C4-2B (cell line): ENCODE results near the gene TEX29.

Experiments used
- H3K27ac ChIP-seq: fragments of 450-650 bp; 2 replicates; pipeline ENCODE4 v1.5.1; 2017
- ZFX ChIP-seq: fragments of 450-650 bp; IDR thresholded peaks from 2 replicates; pipeline ENCODE4 v1.6.1; 2017
- TF ChIP-seq, protein P1 (sequence below): fragments of 450-650 bp; conservative IDR thresholded peaks from 2 replicates; pipeline ENCODE4 v1.5.1; 2017; ENCODE audit warnings: mild to moderate bottlenecking

Gene TEX29

DNA sequence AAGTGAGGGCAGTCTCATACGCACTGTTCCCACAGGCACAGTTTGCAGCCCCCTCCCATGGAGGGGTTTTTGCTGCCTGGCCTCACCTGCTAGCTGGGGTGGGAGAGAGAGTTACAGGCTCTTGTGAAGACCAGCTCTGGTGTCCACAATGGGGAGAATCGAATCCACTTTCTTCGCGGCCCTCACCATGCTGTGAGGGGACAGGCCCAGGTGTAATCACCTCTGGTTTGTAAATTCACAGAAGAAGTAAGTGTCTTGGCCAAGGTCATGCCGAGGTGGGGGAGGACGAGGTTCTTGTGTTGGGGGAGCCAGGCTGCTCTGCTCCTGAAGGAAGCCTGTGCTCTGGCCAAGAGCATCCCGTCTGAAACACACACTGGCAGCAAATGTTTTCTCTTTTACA, 39.5 kb downstream of the TEX29 start:
- TF ChIP-seq, protein P1, sequence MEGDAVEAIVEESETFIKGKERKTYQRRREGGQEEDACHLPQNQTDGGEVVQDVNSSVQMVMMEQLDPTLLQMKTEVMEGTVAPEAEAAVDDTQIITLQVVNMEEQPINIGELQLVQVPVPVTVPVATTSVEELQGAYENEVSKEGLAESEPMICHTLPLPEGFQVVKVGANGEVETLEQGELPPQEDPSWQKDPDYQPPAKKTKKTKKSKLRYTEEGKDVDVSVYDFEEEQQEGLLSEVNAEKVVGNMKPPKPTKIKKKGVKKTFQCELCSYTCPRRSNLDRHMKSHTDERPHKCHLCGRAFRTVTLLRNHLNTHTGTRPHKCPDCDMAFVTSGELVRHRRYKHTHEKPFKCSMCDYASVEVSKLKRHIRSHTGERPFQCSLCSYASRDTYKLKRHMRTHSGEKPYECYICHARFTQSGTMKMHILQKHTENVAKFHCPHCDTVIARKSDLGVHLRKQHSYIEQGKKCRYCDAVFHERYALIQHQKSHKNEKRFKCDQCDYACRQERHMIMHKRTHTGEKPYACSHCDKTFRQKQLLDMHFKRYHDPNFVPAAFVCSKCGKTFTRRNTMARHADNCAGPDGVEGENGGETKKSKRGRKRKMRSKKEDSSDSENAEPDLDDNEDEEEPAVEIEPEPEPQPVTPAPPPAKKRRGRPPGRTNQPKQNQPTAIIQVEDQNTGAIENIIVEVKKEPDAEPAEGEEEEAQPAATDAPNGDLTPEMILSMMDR, result no peak
- no peak for TF ChIP-seq ZFX
- no peak overlapping the region for H3K27ac ChIP-seq

DNA sequence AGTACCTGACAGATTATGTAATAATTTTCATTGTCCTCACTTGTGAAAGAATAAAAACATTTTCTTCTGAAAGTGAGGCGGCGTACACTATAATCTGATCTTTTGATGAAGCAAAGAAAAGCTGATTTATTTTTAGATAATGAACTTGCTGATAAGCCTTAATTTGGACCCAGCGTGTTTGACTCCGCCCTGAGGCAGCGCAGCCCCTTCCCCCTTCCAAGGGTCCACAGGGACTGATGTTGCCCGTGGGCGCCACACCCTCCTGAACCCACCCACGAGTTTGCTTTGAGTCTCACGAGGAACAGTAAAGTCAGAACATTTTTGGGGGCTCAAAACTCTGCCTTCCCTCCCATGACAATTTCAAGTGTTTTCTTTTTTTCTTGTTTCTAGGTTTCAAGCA, 40.0 kb downstream of the TEX29 start:
- H3K27ac ChIP-seq, result no peak overlapping the region

DNA sequence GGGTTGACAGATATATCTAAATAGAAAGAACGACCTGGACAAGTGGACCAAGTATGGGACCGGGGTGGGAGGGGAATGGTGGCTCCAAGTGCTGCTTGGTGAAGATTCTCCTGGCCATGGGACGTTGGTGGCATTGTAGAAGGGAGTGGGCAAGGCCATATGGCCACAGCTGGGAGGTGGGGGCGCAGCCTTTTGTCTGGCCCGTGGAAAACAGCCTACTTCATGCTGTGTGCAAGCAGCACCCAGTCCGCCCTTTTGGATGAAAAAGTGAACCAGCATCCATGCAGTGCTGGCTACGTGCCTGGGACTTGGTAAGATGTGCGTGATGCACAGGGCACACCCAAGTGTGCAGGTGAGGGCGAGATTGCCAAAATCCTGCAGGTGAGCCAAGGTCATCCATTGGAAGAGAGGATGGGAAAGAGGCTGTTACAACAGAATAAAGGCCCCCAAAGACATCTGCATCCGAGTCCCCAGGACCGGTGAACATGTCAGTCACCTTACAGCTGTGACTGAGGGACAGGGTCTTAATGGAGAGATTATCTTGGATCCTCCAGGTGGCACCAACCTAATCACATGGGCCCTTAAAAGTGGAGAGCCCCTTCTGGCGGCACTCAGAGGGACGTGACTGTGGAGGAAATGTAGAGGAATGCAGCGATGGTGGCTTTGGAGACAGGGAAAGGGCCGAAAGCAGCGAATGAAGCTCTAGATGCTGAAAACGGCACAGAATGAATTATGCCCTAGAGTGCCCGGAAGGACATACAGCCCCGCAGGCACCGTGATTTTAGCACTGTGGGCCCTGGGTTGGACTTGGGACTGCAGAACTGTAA, 40.8 kb downstream of the TEX29 start:
- TF ChIP-seq, protein P1, result no peak
- no peak for TF ChIP-seq ZFX

More for the DNA sequence above, 40.0 kb downstream of the TEX29 start:
- no peak for TF ChIP-seq ZFX
- TF ChIP-seq, protein P1, result no peak

DNA sequence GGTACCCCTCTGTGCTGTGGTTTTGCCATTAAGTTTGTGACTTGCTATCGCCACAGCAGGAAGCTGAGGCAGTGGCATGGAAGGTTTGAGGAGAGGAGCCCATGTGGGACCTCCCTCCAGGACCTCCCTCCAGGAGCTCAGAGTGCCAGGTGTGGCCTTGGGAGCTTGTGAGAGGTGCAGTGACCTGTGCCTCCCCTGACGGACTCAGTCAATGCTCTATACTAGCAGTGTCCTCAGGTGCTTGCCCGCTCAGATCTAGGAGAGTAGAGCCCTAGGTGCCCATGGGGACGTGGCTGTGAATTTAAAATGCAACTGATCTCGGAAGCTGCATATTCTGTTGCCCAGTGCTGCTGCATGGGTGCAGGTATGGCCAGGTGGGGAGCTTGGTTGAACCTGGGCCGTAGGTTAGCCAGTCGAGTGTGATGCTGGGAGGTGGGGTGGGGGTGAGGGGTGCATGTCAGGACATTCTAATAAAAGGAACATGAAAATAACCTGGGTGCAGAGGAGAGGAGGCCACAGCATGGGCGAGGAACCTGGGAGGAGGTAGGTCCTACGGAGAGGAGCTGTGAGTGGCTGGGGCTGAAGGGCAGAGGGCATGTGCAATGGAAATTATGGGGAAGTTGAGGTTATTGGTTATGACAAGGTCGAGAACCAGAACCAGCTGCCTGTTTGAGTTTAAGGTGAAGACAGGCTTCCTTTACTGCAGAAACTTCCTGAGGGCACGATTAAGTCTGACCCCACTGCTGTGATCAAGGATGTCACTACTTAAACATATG, 41.6 kb downstream of the TEX29 start:
- TF ChIP-seq, protein P1, result no peak
- H3K27ac ChIP-seq, result no peak overlapping the region

More for the DNA sequence above, 40.8 kb downstream of the TEX29 start:
- H3K27ac ChIP-seq, result no peak overlapping the region

DNA sequence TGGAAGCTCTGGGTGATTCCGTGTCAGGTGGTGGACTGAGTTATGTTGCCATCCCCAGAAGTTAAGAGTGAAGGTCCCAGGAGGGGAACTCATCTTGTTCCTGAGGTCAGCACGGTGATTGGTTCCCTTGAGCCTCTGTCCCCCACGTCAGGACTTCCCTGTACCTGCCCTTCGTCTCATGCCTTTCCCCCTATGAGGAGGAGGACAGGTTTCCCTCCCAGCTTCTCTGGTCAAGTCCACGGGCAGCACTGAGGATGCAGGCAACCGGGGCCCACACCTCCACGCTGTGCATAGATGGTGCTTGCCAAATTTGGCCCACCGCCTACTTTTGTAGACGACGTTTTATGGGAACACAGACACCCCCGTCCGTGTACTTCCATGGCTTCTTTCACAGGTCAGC, 42.7 kb downstream of the TEX29 start:
- H3K27ac ChIP-seq, result no peak overlapping the region
- TF ChIP-seq, protein P1, result no peak
- no peak for TF ChIP-seq ZFX

DNA sequence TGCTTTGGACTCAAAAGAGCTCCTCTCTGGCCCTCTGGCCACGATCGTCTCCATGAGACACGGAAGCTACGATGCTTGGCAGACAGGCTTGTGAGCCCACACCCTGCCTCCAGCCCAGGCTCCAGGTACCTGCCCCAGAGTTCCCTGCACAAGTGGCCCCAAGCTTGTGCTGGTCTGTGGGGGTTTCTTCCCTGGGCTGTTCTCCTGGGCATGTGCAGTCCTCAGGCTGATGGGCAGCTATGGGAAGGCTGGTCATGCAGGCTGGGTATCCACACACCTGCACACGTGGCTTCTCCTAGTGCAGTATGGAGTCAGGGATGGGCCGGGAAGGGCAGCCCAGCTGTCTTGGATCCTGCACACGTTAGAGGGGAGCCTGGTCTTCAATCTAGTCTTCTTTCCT, 43.1 kb downstream of the TEX29 start:
- no peak for TF ChIP-seq ZFX
- TF ChIP-seq, protein P1, result no peak
- no peak overlapping the region for H3K27ac ChIP-seq
